Heart left ventricle (tissue), 16 donors: ENCODE measurements around the gene S100PBP. TPM values are rescaled to one million over a fixed set of nuclear protein-coding genes. Genes with fewer than 3 reads are reported as not detected.
"Not testable (repeated sequence)": the region's sequence is repeated elsewhere in the genome, so short reads cannot be mapped to it uniquely, and the experiment has no call there.

Source experiments
- ATAC-seq, 4 donors: fragments of 200-7000 bp; cut with Tn5 transposase; one replicate each; pipeline ENCODE4 v1.9.1; 2020 to 2022; ENCODE audit warnings: moderate library complexity in 4 of 4, mild to moderate bottlenecking in 3 of 4, moderate number of reproducible peaks in 1 of 4
- DNase-seq, 5 donors: peaks; one replicate each; pipeline ENCODE4 v3.0.0-alpha.2; 2020
- H3K27ac ChIP-seq, 12 donors: fragments of 200-600 bp; sonication (generic) in 4 of 12; one replicate each; pipeline versions ENCODE4 v1.5.0 to v1.8.0; 2016 to 2022; ENCODE audit warnings: mild to moderate bottlenecking in 2 of 12
- H3K27me3 ChIP-seq, 9 donors: fragments of 200-600 bp; sonication (generic) in 2 of 9; one replicate each; pipeline versions ENCODE4 v1.5.1 to v1.8.0; 2016 to 2022; ENCODE audit warnings: mild to moderate bottlenecking in 3 of 9
- H3K36me3 ChIP-seq, 9 donors: fragments of 200-600 bp; sonication (generic) in 2 of 9; one replicate each; pipeline versions ENCODE4 v1.5.0 to v1.8.0; 2018 to 2022; ENCODE audit warnings: mild to moderate bottlenecking in 2 of 9
- H3K4me1 ChIP-seq, 12 donors: fragments of 200-600 bp; sonication (generic) in 4 of 12; one replicate each; pipeline versions ENCODE4 v1.5.0 to v1.8.0; 2016 to 2022; ENCODE audit warnings: mild to moderate bottlenecking in 3 of 12
- H3K4me3 ChIP-seq, 12 donors: fragments of 200-600 bp; sonication (generic) in 4 of 12; one replicate each; pipeline versions ENCODE4 v1.5.0 to v1.8.0; 2017 to 2022; ENCODE audit warnings: mild to moderate bottlenecking in 9 of 12, moderate library complexity in 4 of 12
- H3K9me3 ChIP-seq, 12 donors: fragments of 200-600 bp; sonication (generic) in 4 of 12; one replicate each; pipeline versions ENCODE4 v1.5.0 to v1.8.0; 2016 to 2022; ENCODE audit warnings: mild to moderate bottlenecking in 1 of 12
- CTCF ChIP-seq, 12 donors: fragments of 200-600 bp; sonication (generic) in 4 of 12; IDR thresholded peaks; one replicate each; pipeline versions ENCODE4 v1.5.0 to v1.8.0; 2018 to 2022; ENCODE audit warnings: antibody characterized with exemption in 12 of 12, mild to moderate bottlenecking in 5 of 12
- POLR2A ChIP-seq, 2 donors: fragments of 450-650 bp; IDR thresholded peaks; one replicate each; pipeline ENCODE4 v1.6.1; 2017; ENCODE audit warnings: antibody characterized with exemption in 2 of 2, mild to moderate bottlenecking in 2 of 2, moderate library complexity in 2 of 2
- WGBS, 4 donors: extraction: QIAGEN DNeasy Blood & Tissue Kit in 2 of 4; methylation state at CpG; one replicate each; pipeline versions ENCODE4 v1.1.5 to v1.1.7; 2013 to 2018; 5-methylcytosine and 5-hydroxymethylcytosine counted together
- intact Hi-C, 10 donors: fragments of 100-400 bp; cut with DNase I; formaldehyde crosslinking; loops; one replicate each; pipeline versions ENCODE4 v1.11.1 to v1.14.2; 2022
- polyA plus RNA-seq, 2 donors: library from polyadenylated mRNA; stranded (reverse); fragments of 200-250 nt; gene quantifications; one replicate each; pipeline ENCODE4 v1.2.3, GENCODE V29; 2013
- total RNA-seq, 9 donors: library from RNA; depleted of rRNA in 2 of 9; stranded (reverse); fragments of >200 nt in 2 of 9; fragmentation: NEBNext Ultra II Directional in 3 of 9; extraction: Animal tissue kit (Norgen Biotek cat#: 25700) in 3 of 9; gene quantifications; one replicate each; pipeline versions ENCODE4 v1.1.0 to v1.2.4, GENCODE V29; 2016 to 2023
- donor health status: ischemic (EF 13 %, LVEDD 7.1; RV severe dilation, severe dysfunction).
- donor health status: healthy with polysubstance abuse.
- donor health status: DM: no; HTN: yes; CAD: no.
- donor health status: DM: no; HTN: no; CAD: no.
- donor health status: ischemic (EF 25% LVEDD 6.9; RV normal size, moderate dysfunction).
- donor health status: ischemic (EF 25% LVEDD 5.7; RV mildly dilated, moderate dysfunction).
- donor health status: healthy.
- donor health status: DM: yes; HTN: yes; CAD: no.
- donor health status: ischemic (EF 35%, LVEDD 5.7; RV mildly dilated, moderate dysfunction).
- donor health status: nonischemic (EF 11% LVEDD 7.7; RV severe dilation, severe dysfunction).
- donor health status: DM: yes; HTN: yes; CAD: no.
- donor health status: PGD.
- donor health status: ischemic (EF 29% LVEDD 5.4; RV normal size, mild dysfunction).
- donor health status: nonischemic (EF 23%, LVEDD 6.1; RV moderate dilation, normal function).

S100PBP gene
- total and polyA plus RNA-seq, 11 donors, result 5.8 to 21.2 (median 10.7) TPM

- H3K4me3 ChIP-seq, result no peak overlapping the region
- DNase-seq (no peak), ATAC-seq (no peak)
- peaks cover 0 to 17% (median 0%) of the 10 kb centered on the region in 12 donors for H3K4me1 ChIP-seq
- intact Hi-C loops, result no loop called here
- WGBS, 4 donors, result 85 to 100% (median 96%) methylated on average over 1 of the region's 1 CpG
- no peaks in the 10 kb centered on the region for H3K27me3 ChIP-seq
- no peak for TF ChIP-seq POLR2A (IDR thresholded peaks at IDR 0.05)
- TF ChIP-seq CTCF (IDR thresholded peaks at IDR 0.05), result no peak
- H3K9me3 ChIP-seq, result no peaks in the 10 kb centered on the region
- H3K36me3 ChIP-seq, result peaks cover 0 to 90% (median 54%) of the 10 kb centered on the region in 9 donors
- H3K27ac ChIP-seq, result peak overlapping the region in 1 of 12 donors; percentile 32
These were observed 20.0 kb upstream of the S100PBP start for GRCh38 chr1:32797456-32797855.

GRCh38 chr1:32798191-32798590 lies 19.3 kb upstream of the S100PBP start:
- no peak for ATAC-seq
- peak overlapping the region in 1 of 12 donors; percentile 68 for H3K27ac ChIP-seq
- peaks cover 0 to 17% (median 0%) of the 10 kb centered on the region in 12 donors for H3K4me1 ChIP-seq
- no peak for DNase-seq
- WGBS, 4 donors, result 96 to 99% (median 96%) methylated on average over 4 of the region's 4 CpGs
- no peaks in the 10 kb centered on the region for H3K9me3 ChIP-seq
- H3K36me3 ChIP-seq, result peaks cover 0 to 89% (median 58%) of the 10 kb centered on the region in 9 donors
- no peaks in the 10 kb centered on the region for H3K27me3 ChIP-seq
- intact Hi-C loops, result no loop called here
- H3K4me3 ChIP-seq, result no peak overlapping the region
- no peak for TF ChIP-seq POLR2A (IDR thresholded peaks at IDR 0.05)

GRCh38 chr1:32798679-32799416 lies 18.6 kb upstream of the S100PBP start:
- WGBS, 4 donors, result 82 to 88% (median 87%) methylated on average over 8 of the region's 8 CpGs
- no peak for DNase-seq
- H3K4me3 ChIP-seq, result no peak overlapping the region
- H3K27me3 ChIP-seq, result no peaks in the 10 kb centered on the region
- H3K4me1 ChIP-seq, result peaks cover 0 to 17% (median 0%) of the 10 kb centered on the region in 12 donors
- intact Hi-C loops, result no loop called here
- H3K9me3 ChIP-seq, result no peaks in the 10 kb centered on the region
- peak in 1 of 4 donors; percentile 9 for ATAC-seq
- TF ChIP-seq POLR2A (IDR thresholded peaks at IDR 0.05) (no peak), CTCF (IDR thresholded peaks at IDR 0.05) (no peak)
- H3K27ac ChIP-seq, result peak overlapping the region in 1 of 12 donors; percentile 68
- peaks cover 0 to 86% (median 61%) of the 10 kb centered on the region in 9 donors for H3K36me3 ChIP-seq

- TF ChIP-seq CTCF (IDR thresholded peaks at IDR 0.05), result no peak
- no peak for TF ChIP-seq POLR2A (IDR thresholded peaks at IDR 0.05)
- DNase-seq (no peak), ATAC-seq (no peak)
- 91 to 94% (median 93%) methylated on average over 9 of the region's 9 CpGs for WGBS, 4 donors
- Histone ChIP-seq H3K36me3 (peaks cover 0 to 75% (median 48%) of the 10 kb centered on the region in 9 donors), H3K27ac (no peak overlapping the region), H3K4me1 (peaks cover 0 to 17% (median 0%) of the 10 kb centered on the region in 12 donors), H3K4me3 (no peak overlapping the region), H3K27me3 (no peaks in the 10 kb centered on the region), H3K9me3 (no peaks in the 10 kb centered on the region)
- intact Hi-C loops, result no loop called here
These were observed 16.2 kb upstream of the S100PBP start for GRCh38 chr1:32801096-32801715.

- H3K27me3 ChIP-seq, ATAC-seq: not testable (repeated sequence)
- peaks cover 2 to 76% (median 48%) of the 10 kb centered on the region in 9 donors for H3K36me3 ChIP-seq
These were observed 13.0 kb upstream of the S100PBP start for GRCh38 chr1:32804460-32804859.

More at GRCh38 chr1:32804460-32804859, 13.0 kb upstream of the S100PBP start:
- H3K4me3 ChIP-seq, H3K27ac ChIP-seq, H3K9me3 ChIP-seq, DNase-seq, intact Hi-C loops: not testable (repeated sequence)
- 93 to 98% (median 97%) methylated on average over 8 to 29 of the region's 30 CpGs for WGBS, 4 donors
- H3K4me1 ChIP-seq, result peaks cover 0 to 14% (median 4%) of the 10 kb centered on the region in 12 donors
